GM13977 (cell line): ENCODE data around the gene ZC3H12A.

Source experiments
- DNase-seq: peaks from one replicate; pipeline ENCODE4 v3.0.0; 2012; ENCODE audit warnings: low spot score
- CTCF ChIP-seq: IDR thresholded peaks from 2 replicates; pipeline ENCODE4 v1.5.1; 2012; ENCODE audit warnings: mild to moderate bottlenecking, control low read depth; ENCODE audit not compliant: insufficient read depth; ENCODE audit errors: extremely low read depth, missing control alignments
- in situ Hi-C: fragments of 300-500 bp; cut with MboI; formaldehyde crosslinking; loops from one replicate; pipeline ENCODE4 v1.12.0; 2022; ENCODE audit warnings: low sequenced_read_pairs, low pct_unique_long_range_greater_than_20kb, mixed read lengths, inconsistent platforms; ENCODE audit not compliant: unreplicated experiment

The ZC3H12A gene

DNA sequence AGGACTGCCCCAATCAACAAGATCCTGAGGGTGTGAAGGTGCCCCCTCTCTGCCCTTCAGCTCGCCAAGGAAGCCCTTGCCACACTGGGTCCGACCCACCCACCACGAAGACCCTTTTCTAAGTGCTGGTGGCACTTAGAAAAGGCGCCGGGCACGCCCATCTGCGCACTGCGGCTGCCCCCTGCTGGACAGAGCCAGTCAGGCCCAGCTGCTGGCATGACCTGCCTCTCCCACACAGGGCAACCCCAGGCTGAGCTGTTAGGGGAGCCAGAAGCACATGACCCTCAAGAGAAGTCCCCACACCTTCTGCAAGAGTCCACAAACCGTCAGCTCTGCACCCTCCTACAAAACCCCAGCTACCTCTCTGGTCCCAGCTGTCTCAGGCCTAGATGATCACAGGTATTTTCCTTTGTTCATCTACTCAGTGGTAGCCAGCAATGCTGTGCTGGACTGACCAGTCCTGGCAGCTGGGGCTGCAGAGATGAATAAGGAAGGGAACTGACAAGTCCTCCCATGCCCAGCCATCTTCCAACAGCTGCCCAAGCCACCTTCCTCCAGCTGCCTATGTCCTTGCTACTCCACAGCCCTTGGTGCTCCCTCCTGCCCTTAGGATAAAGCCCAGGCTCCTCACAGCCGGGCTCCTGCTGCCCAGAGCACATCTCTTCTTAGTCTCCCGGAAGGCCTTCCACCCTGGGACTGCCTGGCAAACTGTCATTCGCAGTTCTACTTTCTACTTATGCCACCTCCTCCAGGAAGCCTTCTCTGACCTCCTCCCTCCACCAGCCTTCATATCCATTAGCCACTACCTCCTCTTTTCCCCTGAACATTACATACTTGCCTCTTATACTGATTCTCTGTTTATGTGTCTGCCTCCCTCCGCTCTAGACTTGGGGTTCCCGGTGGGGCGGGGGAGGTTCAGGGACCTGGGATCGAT, 39.8 kb upstream of the ZC3H12A start:
- peak; percentile 98 for TF ChIP-seq CTCF
- in situ Hi-C loops, result no loop called here
- peak; percentile 89 for DNase-seq

DNA sequence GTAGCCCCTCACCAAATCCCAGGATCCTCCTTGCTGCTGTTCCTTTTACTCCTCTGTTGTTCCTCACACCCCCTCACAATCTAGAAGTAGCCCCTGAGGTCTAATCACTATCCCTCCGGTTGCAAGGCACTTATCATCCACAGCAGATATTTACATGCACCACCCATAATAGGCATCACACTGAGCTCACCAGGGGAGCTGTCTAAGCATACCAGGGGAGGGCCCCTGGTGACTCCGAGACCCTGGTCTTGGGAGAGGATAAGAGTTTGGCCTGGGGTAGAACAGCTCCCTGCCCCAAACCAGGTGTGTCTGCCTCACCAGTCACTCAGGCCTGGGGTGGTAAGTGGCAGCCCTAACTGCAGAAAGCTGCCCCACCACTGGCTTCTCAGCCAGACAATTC, 37.3 kb upstream of the ZC3H12A start:
- in situ Hi-C loops, result no loop called here
- DNase-seq, result no peak
- TF ChIP-seq CTCF, result no peak

DNA sequence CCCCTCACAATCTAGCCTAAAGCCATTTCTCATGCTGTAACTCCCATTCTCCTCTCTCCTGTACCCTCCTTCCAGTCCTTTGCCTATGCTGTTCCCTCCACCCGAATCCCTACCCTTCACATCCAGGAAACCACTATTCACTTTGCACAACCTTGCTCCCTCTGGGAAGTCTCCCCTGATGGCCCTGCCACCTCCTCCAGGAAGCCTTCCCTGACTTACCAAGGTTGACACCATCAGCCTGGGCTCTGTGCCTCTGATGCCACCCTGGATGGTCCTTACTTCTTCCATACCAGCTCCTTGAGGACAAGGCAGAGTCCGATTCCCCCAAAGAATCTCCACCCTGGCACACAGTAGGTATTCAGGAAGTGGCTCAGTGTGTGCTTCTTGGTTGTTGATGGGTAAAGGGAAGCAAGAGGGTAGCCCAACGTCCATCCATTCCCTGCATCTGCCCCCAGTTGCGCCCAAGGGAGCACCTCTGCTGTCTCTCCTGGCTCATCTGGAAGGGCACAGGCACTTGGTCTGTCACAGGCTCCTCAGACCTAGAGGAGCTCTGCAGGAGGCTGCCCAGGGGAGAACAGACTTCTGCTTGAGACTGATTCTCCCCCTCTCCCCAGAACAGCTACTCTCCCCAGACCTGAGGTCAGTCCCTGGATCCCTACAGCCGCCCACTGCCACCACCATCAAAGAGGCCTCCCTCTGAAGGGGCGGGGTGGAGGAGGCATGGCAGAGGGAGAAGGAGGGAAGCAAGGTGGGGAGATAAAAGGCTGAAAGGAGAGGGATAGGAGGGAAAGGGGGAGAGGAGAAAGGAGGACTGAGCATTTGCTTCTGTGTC, 36.1 kb upstream of the ZC3H12A start:
- no peak for DNase-seq
- TF ChIP-seq CTCF, result no peak
- in situ Hi-C loops, result no loop called here

DNA sequence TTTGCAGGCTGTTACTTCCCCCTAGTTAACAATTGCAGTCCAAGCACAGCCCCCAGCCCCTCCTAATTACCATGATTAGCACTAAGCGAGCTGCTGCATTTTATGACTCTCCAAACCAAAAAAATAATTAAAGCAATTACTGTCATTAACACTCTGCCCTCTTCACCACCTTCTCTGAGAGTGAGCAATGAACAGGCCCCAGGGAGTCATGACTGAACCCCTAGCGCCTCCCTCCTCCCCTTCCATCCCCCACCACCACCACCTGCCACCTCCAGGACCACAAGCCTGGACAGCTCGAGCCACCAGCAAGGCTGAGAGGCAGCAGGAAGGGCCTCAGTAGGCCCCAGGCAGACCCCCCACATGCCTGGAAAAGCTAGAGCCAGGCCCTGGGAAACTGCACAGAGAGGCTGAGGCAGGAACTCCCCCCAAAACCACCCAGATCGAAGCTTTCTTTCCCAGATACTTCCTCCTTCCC, 35.5 kb upstream of the ZC3H12A start:
- in situ Hi-C loops, result no loop called here
- no peak for DNase-seq
- no peak for TF ChIP-seq CTCF

DNA sequence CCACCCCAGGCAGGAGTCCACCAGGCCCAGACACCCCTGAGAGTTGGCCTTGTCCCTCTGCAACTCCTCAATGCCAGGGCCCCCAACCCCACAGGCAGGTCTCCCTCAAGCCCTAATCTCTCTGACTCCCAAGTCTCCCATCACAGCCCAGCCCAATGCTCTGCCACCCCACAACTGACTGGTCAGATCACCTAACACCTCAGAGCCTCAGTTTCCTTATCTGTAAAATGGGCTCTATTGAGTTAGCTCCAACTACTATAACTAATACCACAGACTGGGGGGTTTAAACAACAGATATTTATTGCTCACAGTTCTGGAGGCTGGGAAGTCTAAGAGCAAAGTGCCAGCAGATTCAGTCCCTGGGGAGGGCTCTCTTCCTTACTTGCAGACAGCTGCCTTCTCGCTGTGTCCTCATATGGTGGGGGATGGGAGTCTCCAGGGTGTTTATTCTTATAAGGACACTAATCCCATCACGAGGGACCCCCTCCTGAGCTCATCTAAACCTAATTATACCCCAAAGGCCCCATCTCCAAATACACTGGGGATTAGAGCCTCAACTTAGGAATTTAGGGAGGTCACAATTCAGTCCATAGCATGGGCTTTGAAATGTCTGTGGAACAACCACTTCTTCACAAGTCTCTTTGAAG, 34.9 kb upstream of the ZC3H12A start:
- in situ Hi-C loops, result no loop called here
- TF ChIP-seq CTCF, result no peak
- DNase-seq, result no peak

DNA sequence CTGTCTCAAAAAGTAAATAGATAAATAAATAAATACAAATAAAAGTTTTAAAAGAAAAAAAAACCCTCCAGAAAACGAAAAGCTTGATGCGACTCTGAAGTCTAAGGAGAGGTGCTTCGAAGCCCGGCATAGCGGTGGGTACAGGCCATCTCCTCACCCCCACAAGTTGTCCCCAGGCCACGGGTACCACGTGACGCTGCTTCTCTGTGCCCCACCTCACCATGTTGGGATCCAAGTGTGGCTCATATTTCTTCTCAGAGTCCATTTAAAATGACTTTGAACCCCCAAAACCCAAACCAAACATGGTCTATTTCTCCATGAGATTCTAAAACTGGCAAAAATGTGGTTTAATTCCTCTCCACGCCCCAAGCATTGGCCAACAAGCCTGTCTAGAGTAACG, 32.9 kb upstream of the ZC3H12A start:
- TF ChIP-seq CTCF, result no peak
- in situ Hi-C loops, result no loop called here
- no peak for DNase-seq
